Esophagus muscularis mucosa (tissue), 4 donors: ENCODE measurements around the gene CDK17. TPM values are rescaled to one million over a fixed set of nuclear protein-coding genes. Genes with fewer than 3 reads are reported as not detected.
"Not testable (repeated sequence)": the region's sequence is repeated elsewhere in the genome, so short reads cannot be mapped to it uniquely, and the experiment has no call there.

Source experiments
- DNase-seq: peaks from one replicate; pipeline ENCODE4 v3.0.0-alpha.2; 2017; ENCODE audit errors: extremely low spot score
- H3K27ac ChIP-seq, 4 donors: fragments of 200-600 bp; sonication (generic); replicated peaks in 1 of 4; 1 replicate in 3 of 4; 2 replicates in 1 of 4; pipeline ENCODE4 v1.5.1; 2016 to 2019; ENCODE audit warnings: mild to moderate bottlenecking in 1 of 4
- H3K27me3 ChIP-seq, 4 donors: fragments of 200-600 bp; sonication (generic); one replicate each; pipeline versions ENCODE4 v1.5.1 to v1.6.0; 2016 to 2019
- H3K36me3 ChIP-seq, 4 donors: fragments of 200-600 bp; sonication (generic); one replicate each; pipeline ENCODE4 v1.5.1; 2016 to 2019
- H3K4me1 ChIP-seq, 4 donors: fragments of 200-600 bp; sonication (generic); one replicate each; pipeline ENCODE4 v1.5.1; 2016 to 2019
- H3K4me3 ChIP-seq, 4 donors: fragments of 200-600 bp; sonication (generic); 1 replicate in 2 of 4; 2 replicates in 2 of 4; pipeline ENCODE4 v1.5.1; 2016 to 2019; ENCODE audit warnings: mild to moderate bottlenecking in 4 of 4, moderate library complexity in 1 of 4
- H3K9me3 ChIP-seq, 4 donors: fragments of 200-600 bp; sonication (generic); 1 replicate in 3 of 4; 2 replicates in 1 of 4; pipeline ENCODE4 v1.5.1; 2016 to 2019
- CTCF ChIP-seq, 3 experiments: fragments of 200-600 bp in 2 of 3; fragments of 450-650 bp in 1 of 3; sonication (generic) in 2 of 3; IDR thresholded peaks; one replicate each; pipeline ENCODE4 v1.5.1; 2017 to 2019; ENCODE audit warnings: antibody characterized with exemption in 3 of 3, mild to moderate bottlenecking in 2 of 3, moderate library complexity in 1 of 3
- EP300 ChIP-seq: sonication (generic); formaldehyde crosslinking; IDR thresholded peaks from one replicate; pipeline ENCODE4 v1.6.1; 2017; ENCODE audit warnings: antibody characterized with exemption
- POLR2A ChIP-seq: fragments of 450-650 bp; IDR thresholded peaks from one replicate; pipeline ENCODE4 v1.6.1; 2017; ENCODE audit warnings: antibody characterized with exemption, moderate library complexity, mild to moderate bottlenecking, low read depth
- POLR2AphosphoS5 ChIP-seq, 2 donors: sonication (generic); formaldehyde crosslinking; IDR thresholded peaks; one replicate each; pipeline ENCODE4 v1.6.1; 2017; ENCODE audit warnings: antibody characterized with exemption in 2 of 2
- WGBS: methylation state at CpG from one replicate; pipeline ENCODE4 v1.1.5; 2018; 5-methylcytosine and 5-hydroxymethylcytosine counted together
- intact Hi-C: fragments of 100-400 bp; cut with DNase I; formaldehyde crosslinking; loops from one replicate; pipeline ENCODE4 v1.15.1; 2023
- total RNA-seq, 4 donors: library from RNA; depleted of rRNA; stranded (reverse); fragments of >200 nt; gene quantifications; one replicate each; pipeline versions ENCODE4 v1.1.0 to v1.2.1, GENCODE V29; 2016

The CDK17 gene
- total RNA-seq, 4 donors from 2014 or later, result 56.2 to 96.9 (median 68.6) TPM

- TF ChIP-seq CTCF (IDR thresholded peaks at IDR 0.05) (no peak), EP300 (no peak), POLR2A (no peak), POLR2AphosphoS5 (IDR thresholded peaks at IDR 0.05) (no peak)
- Histone ChIP-seq H3K36me3 (no peaks in the 10 kb centered on the region), H3K4me3 (no peak overlapping the region), H3K4me1 (peaks cover 0 to 4% (median 0%) of the 10 kb centered on the region in 4 donors), H3K27ac (no peak overlapping the region), H3K9me3 (no peaks in the 10 kb centered on the region), H3K27me3 (no peaks in the 10 kb centered on the region)
- intact Hi-C loops, result no loop called here
- WGBS, result 91% methylated on average over 5 of the region's 5 CpGs
- DNase-seq, result no peak
Measured at GRCh38 chr12:96419576-96420276, 19.5 kb upstream of the CDK17 start.

GRCh38 chr12:96417688-96418087 is 17.4 kb upstream of the CDK17 start:
- 100% methylated on average over 2 of the region's 2 CpGs for WGBS
- DNase-seq, H3K36me3 ChIP-seq, H3K4me1 ChIP-seq, H3K27ac ChIP-seq, H3K9me3 ChIP-seq, intact Hi-C loops, H3K4me3 ChIP-seq, H3K27me3 ChIP-seq: not testable (repeated sequence)

GRCh38 chr12:96416033-96416799 is 16.0 kb upstream of the CDK17 start:
- WGBS, result 81% methylated on average over 7 of the region's 7 CpGs
- Histone ChIP-seq H3K27me3 (no peaks in the 10 kb centered on the region), H3K27ac (no peak overlapping the region), H3K4me3 (no peak overlapping the region), H3K9me3 (no peaks in the 10 kb centered on the region), H3K36me3 (no peaks in the 10 kb centered on the region), H3K4me1 (peaks cover 0 to 4% (median 0%) of the 10 kb centered on the region in 4 donors)
- DNase-seq, result no peak
- TF ChIP-seq POLR2A (no peak), CTCF (IDR thresholded peaks at IDR 0.05) (no peak), EP300 (no peak), POLR2AphosphoS5 (IDR thresholded peaks at IDR 0.05) (no peak)
- intact Hi-C loops, result no loop called here

- intact Hi-C loops, result no loop called here
- WGBS, result 100% methylated on average over 1 of the region's 1 CpG
- H3K27me3 ChIP-seq, result no peaks in the 10 kb centered on the region
- no peaks in the 10 kb centered on the region for H3K9me3 ChIP-seq
- TF ChIP-seq POLR2A (no peak), POLR2AphosphoS5 (IDR thresholded peaks at IDR 0.05) (no peak), CTCF (IDR thresholded peaks at IDR 0.05) (no peak), EP300 (no peak)
- no peak overlapping the region for H3K27ac ChIP-seq
- no peaks in the 10 kb centered on the region for H3K4me1 ChIP-seq
- H3K36me3 ChIP-seq, result no peaks in the 10 kb centered on the region
- no peak overlapping the region for H3K4me3 ChIP-seq
- DNase-seq, result no peak
Measured at GRCh38 chr12:96414637-96415036, 14.4 kb upstream of the CDK17 start.

GRCh38 chr12:96412431-96412830 is 12.2 kb upstream of the CDK17 start:
- TF ChIP-seq POLR2A, result no peak
- no peak for TF ChIP-seq CTCF (IDR thresholded peaks at IDR 0.05)
- TF ChIP-seq EP300, result no peak
- TF ChIP-seq POLR2AphosphoS5 (IDR thresholded peaks at IDR 0.05), result no peak
- no peaks in the 10 kb centered on the region for H3K27me3 ChIP-seq
- no peak for DNase-seq
- H3K9me3 ChIP-seq, result no peaks in the 10 kb centered on the region
- no peak overlapping the region for H3K27ac ChIP-seq
- intact Hi-C loops, result no loop called here
- no peak overlapping the region for H3K4me3 ChIP-seq
- no peaks in the 10 kb centered on the region for H3K36me3 ChIP-seq
- no peaks in the 10 kb centered on the region for H3K4me1 ChIP-seq
